K562 (cell line): Measurements from ENCODE around the gene ADAMTSL3. TPM values are rescaled to one million over a fixed set of nuclear protein-coding genes. Genes with fewer than 3 reads are reported as not detected.

ENCODE experiments used
- ATAC-seq: fragments of 200-7000 bp; cut with Tn5 transposase; 3 replicates; pipeline ENCODE4 v1.9.1; 2020; ENCODE audit warnings: moderate library complexity
- BruUV-seq: library from RNA; stranded (reverse); fragments of 400-500 nt; replicated peaks from 2 replicates; lab custom pipeline; 2021; lab: Mats Ljungman, UMichigan
- CTCF ChIA-PET: fragments of 300-600 bp; formaldehyde crosslinking; extraction: SDS; loops from one replicate; lab custom pipeline; 2021; ENCODE audit warnings: low intra/inter-chr PET ratio; lab: Yijun Ruan, JAX
- POLR2A ChIA-PET: fragments of 300-600, 350-650 bp; sonication (Branson Sonifier 250); formaldehyde crosslinking; extraction: SDS; loops from one replicate; lab custom pipeline; 2021; ENCODE audit warnings: antibody characterized with exemption, inconsistent platforms; lab: Yijun Ruan, JAX
- DNase-seq, 4 experiments: peaks; one replicate each; pipeline versions ENCODE4 v3.0.0 to v3.0.0-alpha.2; 2011 to 2018; ENCODE audit warnings: low spot score in 3 of 4, mixed read lengths in 3 of 4; ENCODE audit errors: extremely low read depth in 1 of 4
- FAIRE-seq: peaks from 2 replicates; lab custom pipeline; 2011; peaks lifted over from hg19 to GRCh38; lab: Jason Lieb, UNC
- H2AFZ ChIP-seq: 2 replicates; pipeline ENCODE4 v1.6.0; 2011; ENCODE audit warnings: low read depth, low read length, control low read depth, inconsistent platforms
- H3K27ac ChIP-seq: fragments of 200-600 bp; 3 replicates; pipeline ENCODE4 v1.8.0; 2011; ENCODE audit warnings: low read depth, mild to moderate bottlenecking, control low read depth, inconsistent platforms, low read length, moderate library complexity, mixed read lengths; ENCODE audit errors: extremely low read depth
- H3K27me3 ChIP-seq, 2 experiments: fragments of 300-600 bp in 1 of 2; 2 replicates in 1 of 2; 3 replicates in 1 of 2; pipeline versions ENCODE4 v1.6.0 to v1.8.0; 2011; ENCODE audit warnings: inconsistent platforms in 2 of 2, low read length in 2 of 2, mild to moderate bottlenecking in 1 of 2, mixed read lengths in 1 of 2, moderate library complexity in 1 of 2; ENCODE audit not compliant: control insufficient read depth in 2 of 2, insufficient read depth in 2 of 2
- H3K36me3 ChIP-seq: fragments of 300-600 bp; 3 replicates; pipeline ENCODE4 v1.8.0; 2011; ENCODE audit warnings: mild to moderate bottlenecking, low read length, inconsistent platforms; ENCODE audit not compliant: control insufficient read depth, insufficient read depth
- H3K4me1 ChIP-seq, 2 experiments: fragments of 200-600 bp in 1 of 2; replicated peaks in 1 of 2; 2 replicates in 1 of 2; 3 replicates in 1 of 2; pipeline versions ENCODE4 v1.5.1 to v1.8.0; 2011; ENCODE audit warnings: inconsistent platforms in 2 of 2, low read length in 2 of 2, mild to moderate bottlenecking in 1 of 2, mixed read lengths in 1 of 2, moderate library complexity in 1 of 2; ENCODE audit not compliant: control insufficient read depth in 2 of 2, insufficient read depth in 2 of 2
- H3K4me2 ChIP-seq: 2 replicates; pipeline ENCODE4 v1.6.1; 2011; ENCODE audit warnings: low read length, control low read depth, inconsistent platforms, mixed read lengths; ENCODE audit not compliant: insufficient read depth
- H3K4me3 ChIP-seq: fragments of 200-600 bp; sonication (generic), shearing (Covaris generic); 2 replicates; pipeline ENCODE4 v1.5.1; 2016; ENCODE audit warnings: control low read depth, inconsistent platforms
- H3K79me2 ChIP-seq: fragments of 200-600 bp; 3 replicates; pipeline ENCODE4 v1.8.0; 2011; ENCODE audit warnings: low read length, inconsistent platforms; ENCODE audit not compliant: control insufficient read depth, insufficient read depth
- H3K9ac ChIP-seq, 2 experiments: 2 replicates each; pipeline versions ENCODE4 v1.6.0 to v1.6.1; 2011; ENCODE audit warnings: low read depth in 2 of 2, low read length in 2 of 2, control low read depth in 1 of 2, inconsistent platforms in 1 of 2, mild to moderate bottlenecking in 1 of 2, mixed read lengths in 1 of 2; ENCODE audit not compliant: insufficient read depth in 1 of 2
- H3K9me1 ChIP-seq: one replicate; pipeline ENCODE4 v1.6.0; 2011; ENCODE audit warnings: inconsistent platforms, mild to moderate bottlenecking, low read length, moderate library complexity; ENCODE audit not compliant: control insufficient read depth, insufficient read depth
- H3K9me3 ChIP-seq: replicated peaks from 2 replicates; pipeline ENCODE4 v1.5.1; 2011; ENCODE audit warnings: low read depth, low read length, inconsistent platforms; ENCODE audit not compliant: control insufficient read depth, insufficient read depth
- H4K20me1 ChIP-seq: replicated peaks from 2 replicates; pipeline ENCODE4 v1.6.1; 2011; ENCODE audit warnings: low read length, inconsistent platforms, mixed read lengths; ENCODE audit not compliant: control insufficient read depth, insufficient read depth
- ARID2 ChIP-seq: fragments of 450-650 bp; IDR thresholded peaks from 2 replicates; pipeline ENCODE4 v1.6.1; 2017; ENCODE audit warnings: antibody characterized with exemption, mild to moderate bottlenecking
- BRD4 ChIP-seq: fragments of 200-600 bp; sonication (generic); IDR thresholded peaks from 2 replicates; pipeline ENCODE4 v1.6.1; 2017; ENCODE audit warnings: inconsistent platforms
- C11orf30 ChIP-seq: fragments of 450-650 bp; IDR thresholded peaks from 2 replicates; pipeline ENCODE4 v1.6.1; 2016; ENCODE audit warnings: low read depth, mild to moderate bottlenecking
- ETV1 ChIP-seq: fragments of 450-650 bp; conservative IDR thresholded peaks from 2 replicates; pipeline ENCODE4 v1.6.1; 2016; ENCODE audit warnings: missing genetic modification characterization, control low read depth, low read depth, missing compliant biosample characterization
- GTF2B ChIP-seq: IDR thresholded peaks from 2 replicates; pipeline ENCODE4 v1.6.1; 2011; ENCODE audit not compliant: insufficient read length; ENCODE audit errors: extremely low read depth
- IRF1 ChIP-seq: sonication (generic); formaldehyde crosslinking; IDR thresholded peaks from 2 replicates; pipeline ENCODE4 v1.8.0; 2022; ENCODE audit warnings: missing genetic modification reagents, mild to moderate bottlenecking, borderline replicate concordance
- KLF16 ChIP-seq: IDR thresholded peaks from 2 replicates; pipeline ENCODE4 v1.6.1; 2016; ENCODE audit warnings: antibody characterized with exemption
- MLX ChIP-seq, 2 experiments: fragments of 450-650 bp in 1 of 2; sonication (generic) in 1 of 2; formaldehyde crosslinking; conservative IDR thresholded peaks; 2 replicates each; pipeline versions ENCODE4 v1.4.0 to v1.8.1; 2020 to 2022; ENCODE audit warnings: mild to moderate bottlenecking in 1 of 2, missing genetic modification reagents in 1 of 2
- NR1H2 ChIP-seq: sonication (generic); formaldehyde crosslinking; IDR thresholded peaks from 2 replicates; pipeline ENCODE4 v1.4.0; 2020; ENCODE audit warnings: mild to moderate bottlenecking, missing genetic modification reagents
- NUFIP1 ChIP-seq: fragments of 450-650 bp; IDR thresholded peaks from 2 replicates; pipeline ENCODE4 v1.6.1; 2018; ENCODE audit not compliant: partially characterized antibody
- POU5F1 ChIP-seq: fragments of 150-350 bp; IDR thresholded peaks from 2 replicates; pipeline ENCODE4 v1.6.1; 2014; ENCODE audit warnings: borderline replicate concordance, low read length, low read depth, mild to moderate bottlenecking; ENCODE audit not compliant: partially characterized antibody
- SMARCE1 ChIP-seq: fragments of 450-650 bp; IDR thresholded peaks from 2 replicates; pipeline ENCODE4 v1.7.1; 2016; ENCODE audit warnings: mild to moderate bottlenecking
- TAL1 ChIP-seq: fragments of 450-650 bp; IDR thresholded peaks from 2 replicates; pipeline ENCODE4 v1.6.1; 2016; ENCODE audit warnings: mild to moderate bottlenecking
- TCF7L2 ChIP-seq: fragments of 150-350 bp; IDR thresholded peaks from 2 replicates; pipeline ENCODE4 v1.6.1; 2016; ENCODE audit warnings: low read depth, mild to moderate bottlenecking, low read length, moderate library complexity
- TRIM28 ChIP-seq: fragments of 450-650 bp; IDR thresholded peaks from 2 replicates; pipeline ENCODE4 v1.6.1; 2017
- XRCC3 ChIP-seq: fragments of 450-650 bp; IDR thresholded peaks from 2 replicates; pipeline ENCODE4 v1.6.1; 2017; ENCODE audit warnings: mild to moderate bottlenecking, moderate library complexity
- ZBTB9 ChIP-seq: fragments of 450-650 bp; formaldehyde crosslinking; IDR thresholded peaks from 2 replicates; pipeline ENCODE4 v1.4.0; 2020; ENCODE audit warnings: mild to moderate bottlenecking, moderate library complexity
- ZNF212 ChIP-seq: fragments of 450-650 bp; formaldehyde crosslinking; IDR thresholded peaks from 2 replicates; pipeline ENCODE4 v1.4.0; 2020; ENCODE audit warnings: mild to moderate bottlenecking
- WGBS: fragments of 100-300 bp; shearing (Covaris generic); methylation state at CpG from one replicate; pipeline ENCODE4 v1.1.6; 2016; ENCODE audit warnings: low coverage, mixed read lengths; ENCODE audit not compliant: insufficient coverage; ENCODE audit errors: missing lambda C conversion rate; 5-methylcytosine and 5-hydroxymethylcytosine counted together
- in situ Hi-C: fragments of 300-500 bp; cut with MboI; formaldehyde crosslinking; loops from 4 replicates; pipeline ENCODE4 v1.15.0; 2018; ENCODE audit warnings: inconsistent platforms, mixed read lengths
- intact Hi-C: fragments of 100-400 bp; cut with micrococcal nuclease; formaldehyde crosslinking; loops from 2 replicates; pipeline ENCODE4 v1.14.2; 2022
- polyA plus RNA-seq, 8 experiments: library from polyadenylated mRNA; depleted of rRNA in 4 of 8; stranded (reverse) in 5 of 8; unstranded in 3 of 8; fragments of >200 nt; fragmentation: Nextera tagmentation in 2 of 8; fragmentation: Illumina TruSeq in 1 of 8; extraction: Ambion mirVana in 2 of 8; extraction: Trizol in 1 of 8; gene quantifications; 2 replicates each; pipeline versions ENCODE4 v1.2.1 to v1.2.3, GENCODE V29; 2011 to 2014; ENCODE audit warnings: inconsistent platforms in 1 of 8, missing spikeins in 1 of 8
- total RNA-seq, 7 experiments: library from RNA; depleted of rRNA in 6 of 7; stranded (reverse); fragments of >200 nt in 6 of 7; fragmentation: Illumina TruSeq in 2 of 7; extraction: Trizol in 2 of 7; gene quantifications; 2 replicates each; pipeline versions ENCODE4 v1.2.1 to v1.2.3, GENCODE V29; 2011 to 2021; ENCODE audit warnings: low replicate concordance in 1 of 7

The ADAMTSL3 gene
- total and polyA plus RNA-seq, 9 of the 15 experiments (the other 6 are each of a cell fraction or from before 2014, with no cell fraction given), result 0.01 to 0.18 (median 0.07) TPM; not detected in 3

GRCh38 chr15:83612898-83613635 is 40.9 kb upstream of the ADAMTSL3 start (continued):
- no peak for TF ChIP-seq MLX (CRISPR knock-in tag; conservative IDR thresholded peaks at IDR 0.05)

GRCh38 chr15:83613714-83614113 is 40.2 kb upstream of the ADAMTSL3 start:
- CTCF ChIA-PET, result no interaction called here
- Histone ChIP-seq H3K36me3 (no peaks in the 10 kb centered on the region), H3K9me1 (no peaks in the 10 kb centered on the region), H3K27me3 (no peaks in the 10 kb centered on the region), H4K20me1 (no peaks in the 10 kb centered on the region), H2AFZ (no peak overlapping the region), H3K79me2 (no peaks in the 10 kb centered on the region), H3K9me3 (no peaks in the 10 kb centered on the region), H3K27ac (no peak overlapping the region), H3K4me3 (no peak overlapping the region), H3K9ac (no peak overlapping the region), H3K4me1 (no peaks in the 10 kb centered on the region), H3K4me2 (no peak overlapping the region)
- DNase-seq, result no peak
- BruUV-seq, result no TSS peak
- no peak for FAIRE-seq
- TF ChIP-seq NUFIP1 (no peak), IRF1 (no peak), ZNF212 (no peak), SMARCE1 (no peak), GTF2B (no peak), XRCC3 (no peak), C11orf30 (no peak), NR1H2 (no peak), TCF7L2 (no peak), KLF16 (no peak), ARID2 (no peak), POU5F1 (no peak), TRIM28 (no peak), TAL1 (no peak), ZBTB9 (no peak), BRD4 (no peak), ETV1 (tag) (no peak)
- intact Hi-C loops (no loop called here), in situ Hi-C loops (no loop called here)
- WGBS, result 37% methylated on average over 2 of the region's 2 CpGs
- POLR2A ChIA-PET, result interaction anchor here (0.6 kb wide), 1 partner anchor 375 kb away, joined by 3 read pairs; no protein-coding TSS in a partner anchor
- no peak for ATAC-seq
